ENCODE measurements around the gene IQSEC3. TPM values are rescaled to one million over a fixed set of nuclear protein-coding genes. Genes with fewer than 3 reads are reported as not detected.

IQSEC3 gene
- total and polyA plus RNA-seq, 2 of the 13 experiments (the other 11 are each of a cell fraction or from before 2014, with no cell fraction given) = not detected

GRCh38 chr12:117816-118345 is 51.3 kb downstream of the IQSEC3 start:
- H4K20me1 ChIP-seq (ENCODE audit: insufficient read depth, low read length) = no peaks in the 10 kb centered on the region
- H3K79me2 ChIP-seq (ENCODE audit: insufficient read depth, low read length) = no peaks in the 10 kb centered on the region
- in situ Hi-C loops (cut with HindIII; ENCODE audit: extremely low pct_ligation_motif_present, low pct_unique_long_range_greater_than_20kb) (no loop called here), intact Hi-C loops (cut with micrococcal nuclease; ENCODE audit: unreplicated experiment) (no loop called here)
- peaks cover 1 to 7% of the 10 kb centered on the region in 2 experiments; a peak in 1 of 5 replicates for H3K27me3 ChIP-seq (ENCODE audit: control insufficient read depth in 1 of 2, insufficient read depth in 2 of 2, low read length in 2 of 2)
- no peak overlapping the region for H2AFZ ChIP-seq (ENCODE audit: low read length)
- ATAC-seq = no peak
- H3K9ac ChIP-seq (ENCODE audit: insufficient read depth, low read depth, low read length) = no peak overlapping the region
- no peaks in the 10 kb centered on the region for H3K4me1 ChIP-seq (ENCODE audit: insufficient read depth, low read length)
- DNase-seq (ENCODE audit: low spot score) = no peak
- no peak overlapping the region for H3K27ac ChIP-seq (ENCODE audit: extremely low read length, insufficient read depth, low read length)
- BruUV-seq (replicated peaks) = no TSS peak
- no peaks in the 10 kb centered on the region for H3K9me3 ChIP-seq (ENCODE audit: low read length)
- ChIA-PET POLR2A (interaction anchor here (1.2 kb wide), 1 partner anchor 27 kb away, joined by 4 read pairs; no protein-coding TSS in a partner anchor), CTCF (ENCODE audit: low intra/inter-chr PET ratio, low total read pairs) (no interaction called here)
- H3K4me2 ChIP-seq (ENCODE audit: low read depth, low read length) = no peak overlapping the region
- no peaks in the 10 kb centered on the region for H3K36me3 ChIP-seq (replicated peaks in 1 of 2; ENCODE audit: control insufficient read depth in 1 of 2, insufficient read depth in 2 of 2, low read length in 2 of 2)
- 56% methylated on average over 8 of the region's 8 CpGs for WGBS (ENCODE audit: low lambda C conversion rate)
- no peak for FAIRE-seq
- H3K4me3 ChIP-seq (replicated peaks in 1 of 3; ENCODE audit: insufficient read depth in 1 of 3, low read depth in 2 of 3, low read length in 3 of 3) = no peak overlapping the region
- TF ChIP-seq ATF7 (IDR thresholded peaks at IDR 0.05) (no peak), ATF7 (CRISPR knock-in tag; IDR thresholded peaks at IDR 0.05) (no peak), HMGXB3 (CRISPR knock-in tag; IDR thresholded peaks at IDR 0.05; ENCODE audit: borderline replicate concordance) (no peak), ZSCAN22 (CRISPR knock-in tag; IDR thresholded peaks at IDR 0.05) (no peak), ARID2 (CRISPR knock-in tag; IDR thresholded peaks at IDR 0.05; ENCODE audit: borderline replicate concordance) (no peak), ARID3A (IDR thresholded peaks at IDR 0.05; ENCODE audit: low read depth, low read length) (no peak), SIN3A (IDR thresholded peaks at IDR 0.05; ENCODE audit: borderline replicate concordance, low read depth, low read length) (no peak), ZNF652 (CRISPR knock-in tag; IDR thresholded peaks at IDR 0.05; ENCODE audit: borderline replicate concordance, low read depth) (no peak), HNRNPK (IDR thresholded peaks at IDR 0.05; ENCODE audit: low read depth, low read length, poor library complexity, severe bottlenecking) (no peak), TRIM24 (CRISPR knock-in tag; IDR thresholded peaks at IDR 0.05) (no peak), POGZ (CRISPR knock-in tag; IDR thresholded peaks at IDR 0.05) (no peak), ZNF225 (CRISPR knock-in tag; IDR thresholded peaks at IDR 0.05) (no peak)
- TF ChIP-seq, protein P1, sequence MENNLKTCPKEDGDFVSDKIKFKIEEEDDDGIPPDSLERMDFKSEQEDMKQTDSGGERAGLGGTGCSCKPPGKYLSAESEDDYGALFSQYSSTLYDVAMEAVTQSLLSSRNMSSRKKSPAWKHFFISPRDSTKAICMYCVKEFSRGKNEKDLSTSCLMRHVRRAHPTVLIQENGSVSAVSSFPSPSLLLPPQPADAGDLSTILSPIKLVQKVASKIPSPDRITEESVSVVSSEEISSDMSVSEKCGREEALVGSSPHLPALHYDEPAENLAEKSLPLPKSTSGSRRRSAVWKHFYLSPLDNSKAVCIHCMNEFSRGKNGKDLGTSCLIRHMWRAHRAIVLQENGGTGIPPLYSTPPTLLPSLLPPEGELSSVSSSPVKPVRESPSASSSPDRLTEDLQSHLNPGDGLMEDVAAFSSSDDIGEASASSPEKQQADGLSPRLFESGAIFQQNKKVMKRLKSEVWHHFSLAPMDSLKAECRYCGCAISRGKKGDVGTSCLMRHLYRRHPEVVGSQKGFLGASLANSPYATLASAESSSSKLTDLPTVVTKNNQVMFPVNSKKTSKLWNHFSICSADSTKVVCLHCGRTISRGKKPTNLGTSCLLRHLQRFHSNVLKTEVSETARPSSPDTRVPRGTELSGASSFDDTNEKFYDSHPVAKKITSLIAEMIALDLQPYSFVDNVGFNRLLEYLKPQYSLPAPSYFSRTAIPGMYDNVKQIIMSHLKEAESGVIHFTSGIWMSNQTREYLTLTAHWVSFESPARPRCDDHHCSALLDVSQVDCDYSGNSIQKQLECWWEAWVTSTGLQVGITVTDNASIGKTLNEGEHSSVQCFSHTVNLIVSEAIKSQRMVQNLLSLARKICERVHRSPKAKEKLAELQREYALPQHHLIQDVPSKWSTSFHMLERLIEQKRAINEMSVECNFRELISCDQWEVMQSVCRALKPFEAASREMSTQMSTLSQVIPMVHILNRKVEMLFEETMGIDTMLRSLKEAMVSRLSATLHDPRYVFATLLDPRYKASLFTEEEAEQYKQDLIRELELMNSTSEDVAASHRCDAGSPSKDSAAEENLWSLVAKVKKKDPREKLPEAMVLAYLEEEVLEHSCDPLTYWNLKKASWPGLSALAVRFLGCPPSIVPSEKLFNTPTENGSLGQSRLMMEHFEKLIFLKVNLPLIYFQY (CRISPR knock-in tag; IDR thresholded peaks at IDR 0.05; ENCODE audit: borderline replicate concordance) = no peak
- TF ChIP-seq, protein P2, sequence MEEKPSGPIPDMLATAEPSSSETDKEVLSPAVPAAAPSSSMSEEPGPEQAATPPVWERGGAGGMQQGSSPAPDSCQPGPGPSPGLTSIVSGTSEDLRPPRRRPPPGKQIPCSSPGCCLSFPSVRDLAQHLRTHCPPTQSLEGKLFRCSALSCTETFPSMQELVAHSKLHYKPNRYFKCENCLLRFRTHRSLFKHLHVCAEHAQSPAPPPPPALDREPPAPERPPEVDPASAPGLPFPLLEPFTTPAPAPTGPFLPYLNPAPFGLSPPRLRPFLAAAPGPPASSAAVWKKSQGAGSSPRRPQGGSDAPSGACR (CRISPR knock-in tag; IDR thresholded peaks at IDR 0.05) = no peak
